Ectodermal cell (in vitro differentiated cells): Measurements from ENCODE around the gene GNPAT.

ENCODE experiments used
- H3K27ac ChIP-seq: 2 replicates; pipeline ENCODE4 v1.7.0; 2013; ENCODE audit warnings: mild to moderate bottlenecking, low read depth, low read length; ENCODE audit not compliant: insufficient read depth, poor library complexity, severe bottlenecking
- H3K27me3 ChIP-seq: 2 replicates; pipeline ENCODE4 v1.7.0; 2013; ENCODE audit warnings: mild to moderate bottlenecking, low read length; ENCODE audit not compliant: insufficient read depth, control insufficient read depth, poor library complexity, severe bottlenecking
- H3K36me3 ChIP-seq: one replicate; pipeline ENCODE4 v1.7.0; 2013; ENCODE audit warnings: low read length; ENCODE audit not compliant: control insufficient read depth, insufficient read depth
- H3K4me1 ChIP-seq: one replicate; pipeline ENCODE4 v1.7.0; 2013; ENCODE audit warnings: low read length; ENCODE audit not compliant: control insufficient read depth, insufficient read depth
- H3K4me3 ChIP-seq: 2 replicates; pipeline ENCODE4 v1.7.0; 2013; ENCODE audit warnings: low read depth, low read length, control low read depth; ENCODE audit not compliant: insufficient read depth
- H3K9me3 ChIP-seq: 2 replicates; pipeline ENCODE4 v1.7.0; 2013; ENCODE audit warnings: mild to moderate bottlenecking, low read length, moderate library complexity; ENCODE audit not compliant: control insufficient read depth
- WGBS, 2 experiments: methylation state at CpG; one replicate each; pipeline ENCODE4 v1.1.7; 2013; ENCODE audit warnings: missing lambda C conversion rate in 2 of 2; 5-methylcytosine and 5-hydroxymethylcytosine counted together

Gene GNPAT

GRCh38 chr1:231201375-231201978, 39.5 kb upstream of the GNPAT start:
- Histone ChIP-seq H3K4me3 (no peak overlapping the region), H3K4me1 (no peaks in the 10 kb centered on the region), H3K9me3 (no peaks in the 10 kb centered on the region), H3K36me3 (no peaks in the 10 kb centered on the region), H3K27me3 (peaks cover 14% of the 10 kb centered on the region), H3K27ac (no peak overlapping the region)
- WGBS, 2 experiments: 93 to 95% methylated on average over 16 of the region's 16 CpGs

- Histone ChIP-seq H3K4me1 (no peaks in the 10 kb centered on the region), H3K36me3 (no peaks in the 10 kb centered on the region), H3K9me3 (no peaks in the 10 kb centered on the region), H3K4me3 (no peak overlapping the region), H3K27ac (no peak overlapping the region), H3K27me3 (peaks cover 14% of the 10 kb centered on the region)
- WGBS, 2 experiments: 85 to 89% methylated on average over 5 of the region's 5 CpGs
Observed at GRCh38 chr1:231201979-231202633, 38.9 kb upstream of the GNPAT start.

GRCh38 chr1:231203259-231204057, 37.6 kb upstream of the GNPAT start:
- H3K4me1 ChIP-seq: no peaks in the 10 kb centered on the region
- H3K27me3 ChIP-seq: peaks cover 14% of the 10 kb centered on the region
- no peak overlapping the region for H3K27ac ChIP-seq
- no peak overlapping the region for H3K4me3 ChIP-seq
- H3K36me3 ChIP-seq: no peaks in the 10 kb centered on the region
- 90 to 92% methylated on average over 21 of the region's 21 CpGs for WGBS, 2 experiments
- H3K9me3 ChIP-seq: no peaks in the 10 kb centered on the region

- 61 to 72% methylated on average over 5 to 8 of the region's 8 CpGs for WGBS, 2 experiments
- H3K27me3 ChIP-seq: peaks cover 12% of the 10 kb centered on the region
- no peak overlapping the region for H3K4me3 ChIP-seq
- no peaks in the 10 kb centered on the region for H3K9me3 ChIP-seq
- no peak overlapping the region for H3K27ac ChIP-seq
- no peaks in the 10 kb centered on the region for H3K36me3 ChIP-seq
- H3K4me1 ChIP-seq: no peaks in the 10 kb centered on the region
Observed at GRCh38 chr1:231206856-231207255, 34.2 kb upstream of the GNPAT start.

GRCh38 chr1:231207437-231207836, 33.6 kb upstream of the GNPAT start:
- 88 to 89% methylated on average over 2 to 3 of the region's 3 CpGs for WGBS, 2 experiments
- no peaks in the 10 kb centered on the region for H3K36me3 ChIP-seq
- H3K4me1 ChIP-seq: no peaks in the 10 kb centered on the region
- no peaks in the 10 kb centered on the region for H3K9me3 ChIP-seq
- peaks cover 18% of the 10 kb centered on the region for H3K27me3 ChIP-seq
- no peak overlapping the region for H3K27ac ChIP-seq
- H3K4me3 ChIP-seq: no peak overlapping the region

- peaks cover 34% of the 10 kb centered on the region for H3K27me3 ChIP-seq
- 93 to 94% methylated on average over 14 of the region's 14 CpGs for WGBS, 2 experiments
- no peaks in the 10 kb centered on the region for H3K9me3 ChIP-seq
- no peaks in the 10 kb centered on the region for H3K36me3 ChIP-seq
- H3K4me3 ChIP-seq: no peak overlapping the region
- no peak overlapping the region for H3K27ac ChIP-seq
- no peaks in the 10 kb centered on the region for H3K4me1 ChIP-seq
Observed at GRCh38 chr1:231208980-231209379, 32.0 kb upstream of the GNPAT start.

GRCh38 chr1:231209531-231209930, 31.5 kb upstream of the GNPAT start:
- no peaks in the 10 kb centered on the region for H3K4me1 ChIP-seq
- H3K27me3 ChIP-seq: peaks cover 32% of the 10 kb centered on the region
- no peak overlapping the region for H3K4me3 ChIP-seq
- WGBS, 2 experiments: 91 to 92% methylated on average over 5 of the region's 5 CpGs
- H3K27ac ChIP-seq: no peak overlapping the region
- H3K36me3 ChIP-seq: no peaks in the 10 kb centered on the region
- H3K9me3 ChIP-seq: no peaks in the 10 kb centered on the region

- WGBS, 2 experiments: 81 to 83% methylated on average over 6 of the region's 6 CpGs
- no peak overlapping the region for H3K27ac ChIP-seq
- peaks cover 29% of the 10 kb centered on the region for H3K27me3 ChIP-seq
- H3K36me3 ChIP-seq: no peaks in the 10 kb centered on the region
- H3K4me1 ChIP-seq: no peaks in the 10 kb centered on the region
- no peak overlapping the region for H3K4me3 ChIP-seq
- no peaks in the 10 kb centered on the region for H3K9me3 ChIP-seq
Observed at GRCh38 chr1:231210126-231210525, 30.9 kb upstream of the GNPAT start.

GRCh38 chr1:231211005-231211857, 29.8 kb upstream of the GNPAT start:
- no peaks in the 10 kb centered on the region for H3K4me1 ChIP-seq
- no peaks in the 10 kb centered on the region for H3K36me3 ChIP-seq
- peaks cover 37% of the 10 kb centered on the region for H3K27me3 ChIP-seq
- peak overlapping the region; percentile 29 for H3K4me3 ChIP-seq
- H3K9me3 ChIP-seq: no peaks in the 10 kb centered on the region
- no peak overlapping the region for H3K27ac ChIP-seq
- 21 to 22% methylated on average over 28 of the region's 28 CpGs for WGBS, 2 experiments
